GM19238 (cell line): ENCODE data around the gene STOML2.
"Not testable (repeated sequence)": the region's sequence is repeated elsewhere in the genome, so short reads cannot be mapped to it uniquely, and the experiment has no call there.

ENCODE experiments used
- DNase-seq: peaks from one replicate; pipeline ENCODE4 v3.0.0; 2011; ENCODE audit warnings: low spot score; ENCODE audit not compliant: insufficient read length

Gene STOML2, protein sequence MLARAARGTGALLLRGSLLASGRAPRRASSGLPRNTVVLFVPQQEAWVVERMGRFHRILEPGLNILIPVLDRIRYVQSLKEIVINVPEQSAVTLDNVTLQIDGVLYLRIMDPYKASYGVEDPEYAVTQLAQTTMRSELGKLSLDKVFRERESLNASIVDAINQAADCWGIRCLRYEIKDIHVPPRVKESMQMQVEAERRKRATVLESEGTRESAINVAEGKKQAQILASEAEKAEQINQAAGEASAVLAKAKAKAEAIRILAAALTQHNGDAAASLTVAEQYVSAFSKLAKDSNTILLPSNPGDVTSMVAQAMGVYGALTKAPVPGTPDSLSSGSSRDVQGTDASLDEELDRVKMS

DNA sequence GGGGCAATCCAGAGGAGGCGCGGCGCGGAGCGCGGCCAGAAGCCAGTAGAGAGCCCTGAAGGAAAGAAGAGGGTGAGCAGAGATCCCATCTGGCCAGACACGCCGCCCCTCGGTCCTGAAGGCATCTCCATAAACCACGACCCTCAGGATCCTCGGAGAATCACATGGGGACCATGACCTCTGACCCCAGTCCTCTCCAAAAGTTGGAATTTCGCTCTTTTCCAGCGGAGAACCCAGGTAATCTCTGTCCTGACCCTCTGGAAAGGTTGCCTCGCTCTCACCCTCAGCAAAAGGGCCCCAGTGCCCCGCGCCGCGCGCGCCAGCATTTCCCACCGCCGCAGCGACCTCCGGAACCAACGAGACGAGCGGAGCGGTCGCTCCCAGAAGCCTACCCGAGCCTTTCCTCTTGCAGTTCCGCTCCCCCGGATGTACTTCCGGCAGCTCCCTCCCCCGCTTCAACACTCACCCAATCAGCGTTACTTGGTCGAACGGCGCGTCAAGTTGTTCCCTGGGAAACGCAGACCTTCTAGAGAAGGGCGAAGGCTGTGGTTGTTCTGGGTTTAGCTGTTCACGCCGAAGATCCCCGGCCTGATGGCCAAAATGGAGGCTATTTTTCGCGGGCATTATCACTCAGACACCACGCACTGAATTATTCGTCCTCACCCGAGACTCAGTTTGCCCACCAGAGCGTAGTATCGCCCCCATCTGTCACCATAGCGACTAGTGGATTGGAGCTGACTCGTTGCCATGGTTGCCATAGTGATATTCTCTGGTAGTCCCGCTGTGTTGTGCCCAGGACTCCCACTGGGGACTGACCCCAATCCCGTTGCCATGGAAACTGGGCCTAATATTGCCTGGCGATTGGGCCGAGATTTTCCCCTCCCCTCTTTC is at the start of gene STOML2:
Gene STOML2, minus strand, starts transcription at position 363 of the 891 bp plus-strand sequence. Its CDS starts 37 bp downstream, at position 326.
- DNase-seq: peak; percentile 96

DNA sequence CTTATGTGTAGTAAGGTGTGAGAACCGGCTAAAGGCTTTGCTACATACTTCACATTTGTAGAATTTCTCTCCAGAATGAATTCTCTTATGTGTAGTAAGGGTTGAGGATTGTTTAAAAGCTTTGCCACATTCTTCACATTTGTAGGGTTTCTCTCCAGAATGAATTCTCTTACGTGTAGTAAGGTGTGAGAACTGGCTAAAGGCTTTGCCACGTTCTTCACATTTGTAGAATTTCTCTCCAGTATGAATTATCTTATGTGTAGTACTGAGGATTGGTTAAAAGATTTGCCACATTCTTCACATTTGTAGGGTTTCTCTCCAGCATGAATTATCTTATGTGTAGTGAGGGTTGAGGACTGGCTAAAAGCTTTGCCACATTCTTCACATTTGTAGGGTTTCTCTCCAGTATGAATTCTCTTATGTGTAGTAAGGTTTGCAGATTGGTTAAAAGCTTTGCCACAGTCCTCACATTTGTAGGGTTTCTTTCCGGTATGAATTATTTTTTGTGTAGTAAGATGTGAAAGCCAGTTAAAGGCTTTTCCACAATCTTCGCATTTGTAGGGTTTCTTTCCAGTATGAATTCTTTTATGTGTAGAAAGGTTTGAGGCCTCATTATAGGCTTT is 45.1 kb upstream of the STOML2 start:
- DNase-seq: not testable (repeated sequence)

DNA sequence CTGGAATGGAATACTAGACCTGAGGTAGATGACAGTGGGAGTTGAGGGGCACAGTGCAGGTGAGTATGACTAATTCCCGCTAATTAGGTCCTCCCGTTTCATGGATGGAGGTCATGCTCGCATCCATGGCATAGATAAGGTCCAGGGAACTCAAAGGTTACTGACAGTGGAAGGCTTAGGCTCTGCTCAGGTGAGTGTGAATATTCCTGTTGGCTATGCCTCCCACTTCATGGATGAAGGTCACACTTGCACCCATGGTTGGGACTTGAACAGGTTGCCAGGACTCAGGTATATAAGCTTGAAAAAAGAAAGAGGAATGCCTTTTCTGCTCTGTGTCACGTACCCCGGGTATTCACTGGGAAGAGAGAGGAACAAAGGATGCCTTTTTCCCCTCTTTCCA is 39.1 kb upstream of the STOML2 start:
- DNase-seq: no peak

DNA sequence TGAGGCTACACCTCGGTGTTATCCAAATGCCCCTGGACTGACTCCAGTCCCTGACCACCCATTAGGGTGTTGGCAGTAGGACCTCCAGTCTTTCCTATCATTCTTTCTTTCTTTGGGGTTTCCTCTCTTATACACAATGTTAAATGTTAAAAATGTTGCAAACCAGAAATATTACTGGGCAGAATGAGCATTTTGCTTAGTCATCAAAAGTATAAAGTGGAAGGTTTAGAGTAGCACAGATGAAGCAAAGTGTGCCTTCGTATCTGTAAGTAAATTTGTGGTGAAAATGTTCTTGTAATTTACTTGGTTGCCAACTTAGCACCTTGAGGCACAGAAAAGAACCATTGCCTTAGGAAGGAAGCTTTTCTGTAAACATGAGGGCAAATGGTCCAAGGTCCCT is 37.2 kb upstream of the STOML2 start:
- DNase-seq: no peak

DNA sequence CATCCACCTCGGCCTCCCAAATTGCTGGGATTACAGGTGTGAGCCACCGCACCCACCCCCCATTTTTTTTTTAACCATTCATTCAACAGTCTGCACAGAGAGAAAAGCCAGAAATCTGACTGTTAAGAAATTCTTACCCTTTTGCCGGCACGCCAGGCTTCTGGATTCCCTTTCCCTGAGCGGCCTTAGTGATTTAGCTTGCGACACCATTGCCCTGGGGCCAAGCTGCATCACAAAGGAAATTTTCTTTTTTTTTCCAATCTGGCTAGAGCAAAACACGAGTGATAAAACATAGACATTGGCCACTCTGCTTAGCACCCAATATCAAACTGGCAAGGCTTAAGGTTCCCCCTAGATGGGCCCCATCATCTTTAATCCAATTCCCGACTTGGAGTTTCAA is 33.9 kb upstream of the STOML2 start:
- no peak for DNase-seq

DNA sequence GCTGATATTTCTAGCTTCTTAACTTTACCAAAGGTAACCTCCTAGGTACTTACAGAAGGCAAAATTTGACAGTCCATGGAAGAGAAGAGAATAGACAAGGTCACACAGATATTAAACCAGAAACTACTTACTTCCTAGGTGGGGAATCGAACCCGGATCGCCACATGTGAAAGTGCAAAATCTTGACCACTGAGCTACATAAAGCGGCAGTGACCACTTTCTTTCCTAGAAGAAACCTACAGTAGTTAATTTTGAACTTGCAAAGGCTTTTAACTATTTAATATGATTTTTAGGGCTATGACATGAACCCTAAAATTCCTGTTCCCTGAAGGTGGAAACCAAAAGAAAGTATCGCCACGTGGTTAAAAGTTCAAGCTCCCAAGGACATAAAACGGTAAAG is 33.1 kb upstream of the STOML2 start:
- DNase-seq: no peak

DNA sequence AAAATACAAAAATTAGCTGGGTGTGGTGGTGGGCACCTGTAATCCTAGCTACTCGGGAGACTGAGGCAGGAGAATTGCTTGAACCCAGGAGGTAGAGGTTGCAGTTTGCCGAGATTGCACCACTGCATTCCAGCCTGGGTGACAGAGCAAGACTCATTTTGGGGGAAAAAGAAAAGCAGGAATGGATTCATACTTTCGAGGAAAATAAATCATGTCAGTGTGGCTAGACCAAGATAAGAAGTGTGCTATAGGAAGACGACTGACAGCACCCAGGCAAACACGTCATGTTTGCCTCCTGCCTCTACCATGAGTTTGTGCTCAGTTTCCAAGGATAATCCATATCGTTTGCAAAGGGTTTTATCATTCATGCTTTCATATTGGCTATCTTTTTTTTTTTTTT is 32.0 kb upstream of the STOML2 start:
- no peak for DNase-seq

DNA sequence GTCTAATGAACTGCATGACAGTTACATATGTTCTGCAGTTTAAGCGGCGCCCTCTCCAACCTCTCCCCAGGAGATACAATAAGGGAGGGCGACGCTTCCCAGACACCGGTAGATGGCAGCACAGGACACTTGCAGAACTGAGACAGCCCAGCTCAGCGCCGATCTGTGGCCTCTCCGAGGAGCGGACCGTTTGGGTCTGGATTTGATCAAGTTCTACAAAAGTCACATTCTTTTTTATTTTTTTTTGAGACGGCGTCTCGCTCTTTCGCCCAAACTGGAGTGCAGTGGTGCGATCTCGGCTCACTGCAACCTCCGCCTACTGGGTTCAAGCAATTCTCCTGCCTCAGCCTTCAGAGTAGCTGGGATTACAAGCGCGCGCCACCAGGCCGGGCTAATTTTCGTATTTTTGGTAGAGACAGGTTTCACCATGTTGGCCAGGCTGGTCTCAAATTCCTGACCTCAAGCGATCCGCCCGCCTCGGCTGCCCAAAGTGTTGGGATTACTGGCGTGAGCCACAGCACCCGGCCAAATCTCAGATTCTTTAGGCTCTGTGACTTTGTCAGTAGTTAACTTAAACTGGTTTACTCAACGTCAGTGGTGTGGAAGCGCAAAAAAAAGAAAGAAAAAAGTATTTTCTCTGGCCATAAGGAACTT is 14.1 kb upstream of the STOML2 start:
- DNase-seq: peak; percentile 71

DNA sequence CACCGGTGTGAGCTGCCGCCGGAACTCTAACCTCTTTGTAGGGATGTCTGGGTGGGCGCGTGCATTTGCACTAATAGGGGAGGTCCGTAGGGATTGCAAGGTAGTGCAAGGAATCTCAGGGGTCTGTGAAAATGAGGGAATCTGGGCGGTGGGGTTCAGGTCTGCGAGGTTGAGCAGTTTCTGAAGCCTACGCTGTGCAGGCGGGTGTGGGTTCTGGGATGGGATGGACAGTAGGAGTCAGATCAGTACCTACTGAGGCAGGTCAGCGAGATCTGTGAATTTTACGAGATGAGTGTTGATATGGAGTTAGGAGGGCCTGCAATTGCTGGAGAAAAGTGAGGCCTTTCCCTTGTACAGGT is 13.6 kb upstream of the STOML2 start:
- no peak for DNase-seq

DNA sequence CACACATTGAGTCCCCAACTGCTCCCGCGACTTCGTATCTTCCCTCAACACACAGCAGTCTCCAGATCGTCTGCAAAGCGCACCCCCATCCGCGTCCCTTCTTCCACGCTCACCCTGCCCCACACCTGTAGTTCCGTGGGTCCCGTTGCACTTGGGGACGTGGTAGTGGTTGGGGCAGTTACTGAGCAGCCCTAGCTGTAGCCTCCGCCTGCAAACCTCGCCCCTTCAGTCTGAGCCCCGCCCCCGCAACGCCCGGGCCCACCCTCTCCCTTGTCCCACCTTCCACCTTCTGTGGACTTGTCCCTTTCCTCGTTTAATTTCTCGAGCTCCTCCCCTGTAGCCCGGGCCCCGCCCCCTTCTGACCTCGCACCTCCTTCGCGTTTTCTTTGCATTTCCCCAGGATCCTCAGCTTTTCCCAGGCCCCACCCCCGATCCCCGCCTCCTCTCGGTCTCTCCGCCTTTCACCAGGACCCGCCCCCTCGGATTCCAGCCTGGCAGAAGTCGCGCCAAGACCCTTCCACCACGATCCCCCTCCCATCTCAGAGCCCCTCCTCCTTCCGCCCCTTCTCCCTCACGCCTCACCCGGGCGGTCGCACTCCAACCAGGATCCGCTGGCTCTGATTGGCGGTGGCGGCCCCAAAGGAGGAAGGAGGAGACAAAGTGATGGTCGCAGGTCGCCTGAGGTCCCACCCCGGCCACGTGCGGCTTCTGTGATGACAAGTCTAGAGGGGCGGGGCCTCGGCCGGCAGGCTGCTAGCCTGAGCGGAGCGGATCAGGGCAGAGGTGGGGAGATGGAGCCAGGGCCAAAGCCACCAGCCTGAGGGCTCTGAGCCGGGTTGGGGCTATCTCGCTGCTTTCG is 13.0 kb upstream of the STOML2 start, which contains the start of gene ATOSB:
Gene ATOSB, minus strand, starts transcription at position 183 of the 859 bp plus-strand sequence. CDS start 7,588 bp downstream, outside the sequence.
- DNase-seq: peak; percentile 89

DNA sequence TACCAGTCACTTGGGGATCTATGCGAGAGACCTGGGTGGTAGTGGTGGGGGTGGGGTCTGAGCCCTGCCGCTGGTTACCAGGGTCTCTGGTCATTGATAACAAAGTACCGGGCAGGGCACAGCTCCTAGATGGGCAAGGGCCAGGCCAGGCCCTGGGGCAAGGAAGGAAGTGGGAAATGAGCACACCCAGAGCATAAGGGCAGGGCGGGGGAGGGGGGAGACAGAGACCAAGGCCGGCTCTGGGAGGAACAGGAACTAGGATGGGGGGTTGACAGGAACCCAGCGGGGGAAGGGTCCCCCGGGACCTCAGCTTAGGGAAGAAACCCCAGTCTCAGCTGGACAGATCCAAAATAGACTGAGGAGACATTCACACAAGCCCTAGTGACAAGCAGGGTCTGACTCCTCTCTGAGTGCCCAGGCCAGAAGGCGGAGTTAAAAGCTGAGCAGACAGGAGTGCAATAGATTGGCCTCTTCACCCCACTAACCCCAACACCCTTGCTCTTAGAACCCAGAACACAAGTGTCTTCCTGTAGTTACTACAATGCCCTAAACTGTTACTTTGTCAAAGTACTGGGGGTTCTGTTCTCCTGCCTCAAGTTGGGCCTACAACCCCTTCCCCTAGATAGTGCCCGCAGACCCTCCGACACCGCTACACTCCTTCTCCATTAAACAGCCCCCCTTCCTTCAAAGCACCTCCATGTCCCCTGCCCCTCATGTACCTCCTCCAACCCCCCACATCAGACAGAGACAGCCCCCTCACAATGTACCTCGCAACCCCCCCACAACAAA is 12.1 kb upstream of the STOML2 start:
- no peak for DNase-seq

DNA sequence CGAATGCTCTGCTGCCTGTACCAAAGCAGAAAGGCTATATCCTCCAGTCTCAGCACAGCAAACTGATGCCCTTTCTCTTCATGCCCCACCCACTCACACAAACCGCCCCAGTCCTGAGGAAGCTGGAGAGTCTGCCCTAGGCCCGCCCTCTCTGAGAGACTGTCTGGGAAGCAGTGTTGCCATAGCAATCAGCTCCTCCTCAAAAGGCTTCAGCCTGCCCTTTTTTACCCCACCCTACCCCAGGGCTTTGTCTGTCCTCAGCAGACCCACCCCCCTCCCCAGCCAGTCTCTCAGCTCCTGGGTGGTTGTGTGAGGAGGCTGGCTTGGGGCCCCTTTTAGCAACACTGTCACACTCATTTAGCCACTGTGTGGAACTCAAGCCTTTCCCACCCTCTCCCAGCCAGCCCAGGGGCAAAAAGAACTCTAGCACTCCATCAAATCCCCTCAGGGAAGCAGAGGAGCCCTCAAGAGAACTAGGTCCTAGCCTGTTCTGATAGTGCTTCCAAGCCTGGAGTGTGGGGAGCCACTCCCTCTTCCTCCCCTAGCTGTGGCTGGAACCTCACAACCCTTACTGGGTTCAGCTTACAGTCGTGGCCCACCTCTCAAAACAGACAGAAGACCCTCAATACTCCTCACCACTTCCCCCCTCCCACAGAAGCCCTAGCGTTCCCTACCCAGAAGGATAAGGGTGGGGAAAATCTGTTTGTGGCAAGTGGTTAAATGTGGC is 11.3 kb upstream of the STOML2 start:
- DNase-seq: peak; percentile 33

DNA sequence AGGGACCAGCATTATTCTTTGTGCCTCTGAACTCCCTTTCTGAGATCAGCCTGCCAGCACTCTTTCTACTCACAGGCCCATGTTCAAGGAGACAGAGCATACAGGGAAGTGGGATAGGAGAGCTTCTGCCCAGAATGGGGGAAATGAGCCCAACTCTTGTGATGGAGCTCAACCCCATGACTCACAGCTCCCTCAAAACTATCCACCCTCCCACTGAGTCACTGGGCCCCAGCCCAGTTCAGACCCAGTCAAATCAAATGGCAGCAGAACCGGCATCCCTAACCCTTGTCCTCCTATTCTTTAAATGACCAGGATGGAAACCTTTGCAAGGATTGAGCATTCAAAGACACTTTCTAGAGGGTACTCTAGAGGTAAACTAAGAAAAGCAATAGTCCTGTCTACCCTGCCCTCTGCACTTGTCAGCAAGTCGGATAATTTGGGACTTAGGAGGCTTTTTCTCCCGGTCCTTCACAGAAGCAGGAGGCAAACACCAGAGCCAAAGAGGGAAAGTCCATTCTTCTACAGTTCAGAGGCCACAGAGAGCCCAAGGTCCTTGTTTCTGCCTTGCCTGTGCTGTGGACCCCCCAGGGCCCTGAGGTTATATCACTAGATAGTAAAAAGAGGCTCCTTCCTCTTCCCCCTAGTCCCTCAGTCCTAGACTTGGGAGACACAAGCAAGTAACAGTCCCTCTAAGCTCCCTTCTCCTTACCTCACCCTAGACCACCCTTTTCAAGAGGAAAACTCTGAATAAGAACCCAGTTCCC is 9.5 kb upstream of the STOML2 start:
- DNase-seq: no peak

DNA sequence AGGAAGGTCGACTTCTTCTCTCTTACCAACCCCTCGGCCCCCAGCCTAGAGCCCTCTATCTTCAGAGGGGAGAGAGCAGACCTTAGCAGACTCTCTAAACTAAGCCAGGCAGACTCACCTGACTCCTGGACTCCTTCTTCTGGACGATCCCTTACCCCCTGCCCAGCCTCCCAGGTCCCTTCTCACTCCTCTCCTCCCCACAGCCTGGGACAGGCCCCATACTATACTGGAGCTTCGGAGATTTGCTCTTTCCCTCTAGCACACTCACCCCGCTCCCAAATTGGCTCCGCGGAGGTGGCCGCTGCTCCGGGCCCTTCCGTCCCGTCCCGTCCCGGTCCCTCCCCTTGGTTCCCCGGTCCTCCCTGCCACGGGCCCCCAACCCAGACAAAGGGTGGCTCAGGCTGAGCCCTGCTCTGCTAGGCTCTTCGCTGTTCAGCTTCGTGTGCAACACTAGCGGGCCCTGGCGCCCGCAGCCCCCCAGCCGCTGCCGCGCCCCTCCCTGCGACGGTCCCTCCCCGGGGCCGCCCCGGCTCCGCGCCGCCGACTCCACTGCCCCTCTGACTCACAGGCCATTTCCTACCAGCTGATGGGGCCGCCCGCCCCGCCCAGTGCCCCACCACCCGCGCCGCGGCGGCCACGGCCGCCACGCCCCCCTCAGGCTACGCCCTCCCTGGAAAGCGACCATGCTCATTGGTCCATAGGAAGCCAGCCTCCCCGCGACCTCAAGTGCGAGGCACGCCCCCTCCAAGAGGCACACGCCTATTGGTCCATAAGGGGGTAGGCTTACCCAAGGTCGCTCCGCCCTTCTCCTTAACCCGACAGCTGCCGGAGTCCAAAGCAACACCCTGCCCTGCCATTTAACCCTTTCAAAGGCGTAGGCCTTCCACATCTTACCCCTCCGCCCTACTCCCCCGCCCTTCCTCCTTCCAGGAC is 8.3 kb upstream of the STOML2 start:
- DNase-seq: peak; percentile 94

DNA sequence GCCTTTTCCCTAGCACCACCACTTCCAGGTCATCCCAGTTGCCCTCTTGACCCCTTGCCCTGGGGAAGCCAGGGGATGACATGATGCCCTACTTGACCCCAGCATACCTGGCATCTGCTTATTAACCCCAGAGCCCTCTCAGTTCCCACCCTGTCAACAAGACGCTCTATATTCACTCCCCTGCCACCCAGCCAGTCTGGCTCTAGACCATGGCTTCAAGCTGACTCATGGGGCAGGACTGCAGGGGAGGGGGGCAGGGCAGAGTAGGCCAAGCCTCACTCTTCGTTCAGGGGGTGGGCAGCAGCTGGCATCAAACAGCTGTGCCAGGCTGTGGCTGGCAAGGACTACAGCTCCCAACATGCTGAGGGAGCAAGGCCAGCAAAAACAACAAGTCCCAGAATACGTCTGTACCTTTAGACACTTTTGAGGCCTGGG is 7.4 kb upstream of the STOML2 start:
- no peak for DNase-seq

DNA sequence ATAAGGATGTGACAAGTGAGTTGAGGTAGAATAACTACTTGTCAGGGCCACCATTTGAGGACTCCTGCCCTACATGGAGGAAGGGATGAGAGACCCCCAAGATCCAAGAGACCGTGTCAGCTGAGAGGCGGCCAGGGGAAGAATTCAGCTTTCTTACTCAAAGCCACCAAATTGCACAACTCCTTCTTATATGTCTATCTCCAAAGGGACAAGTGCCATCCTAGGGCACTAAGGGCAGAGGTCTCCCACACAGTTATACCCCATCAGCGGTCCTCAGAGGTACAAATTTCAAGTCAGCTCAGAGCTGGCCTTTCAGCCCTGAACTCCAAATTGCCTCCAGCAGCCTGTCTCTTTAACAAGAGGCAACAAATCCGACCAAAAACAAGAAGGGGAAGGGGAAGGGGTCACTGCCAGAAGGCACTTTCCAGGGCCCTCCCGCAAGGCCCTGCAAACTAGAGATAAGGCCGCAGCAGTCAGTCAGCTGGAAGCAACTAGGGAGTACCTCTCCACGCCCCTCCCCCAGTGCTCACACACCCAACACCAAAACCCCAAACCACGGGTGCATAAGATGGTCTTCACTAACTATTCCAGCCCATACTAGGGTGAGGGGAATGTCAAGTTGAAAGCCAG is 6.1 kb upstream of the STOML2 start:
- no peak for DNase-seq

DNA sequence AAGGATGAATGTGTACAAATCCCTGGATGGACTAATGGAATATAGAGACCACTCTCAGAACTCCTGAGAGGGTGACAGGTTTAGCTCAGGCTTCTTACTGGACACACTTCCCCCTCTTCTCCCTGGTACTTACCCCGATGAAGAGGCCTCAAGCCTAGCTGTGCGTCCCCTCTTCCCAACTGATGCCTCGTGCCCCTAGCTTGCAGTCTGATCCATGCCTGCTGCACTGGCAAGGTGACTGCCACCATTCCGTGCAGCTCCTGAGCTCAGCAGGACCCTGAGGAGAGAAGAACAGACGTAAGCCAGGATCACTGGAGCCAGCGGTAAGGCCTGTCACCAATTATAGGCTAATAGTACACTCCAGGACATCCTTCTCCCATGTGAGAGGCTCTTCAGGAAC is 5.5 kb upstream of the STOML2 start:
- DNase-seq: no peak
